HG03342 (cell line): Measurements from ENCODE around the gene SIL1.

Experiments used
- ATAC-seq: cut with Tn5 transposase; IDR thresholded peaks from one replicate; pipeline ENCODE4 v1.9.1; 2021; ENCODE audit warnings: mild to moderate bottlenecking, moderate library complexity; ENCODE audit not compliant: unreplicated experiment

Gene SIL1

GRCh38 chr5:138986186-138986800 lies 211.9 kb downstream of the SIL1 start:
- ATAC-seq = no peak

- ATAC-seq = no peak
Observed at GRCh38 chr5:138985683-138986082, 212.5 kb downstream of the SIL1 start.

- no peak for ATAC-seq
Observed at GRCh38 chr5:138985256-138985655, 212.9 kb downstream of the SIL1 start.

- ATAC-seq = no peak
Observed at GRCh38 chr5:138983984-138984383, 214.2 kb downstream of the SIL1 start.

GRCh38 chr5:138981586-138981985 lies 216.6 kb downstream of the SIL1 start:
- ATAC-seq = no peak

- no peak for ATAC-seq
Observed at GRCh38 chr5:138981131-138981530, 217.0 kb downstream of the SIL1 start.

- ATAC-seq = no peak
Observed at GRCh38 chr5:138980441-138980840, 217.7 kb downstream of the SIL1 start.

- ATAC-seq = no peak
Observed at GRCh38 chr5:138979684-138980280, 218.4 kb downstream of the SIL1 start.

- ATAC-seq = no peak
Observed at GRCh38 chr5:138978581-138978980, 219.6 kb downstream of the SIL1 start.

- ATAC-seq = no peak
Observed at GRCh38 chr5:138978080-138978479, 220.1 kb downstream of the SIL1 start.

- no peak for ATAC-seq
Observed at GRCh38 chr5:138975098-138975847, 222.9 kb downstream of the SIL1 start.

GRCh38 chr5:138974227-138975063 lies 223.7 kb downstream of the SIL1 start:
- no peak for ATAC-seq

- no peak for ATAC-seq
Observed at GRCh38 chr5:138972836-138973235, 225.3 kb downstream of the SIL1 start.

GRCh38 chr5:138972230-138972629 lies 225.9 kb downstream of the SIL1 start:
- no peak for ATAC-seq

GRCh38 chr5:138969323-138970002 lies 228.7 kb downstream of the SIL1 start:
- no peak for ATAC-seq

GRCh38 chr5:138968601-138969000 lies 229.6 kb downstream of the SIL1 start:
- no peak for ATAC-seq

GRCh38 chr5:138967791-138968448 lies 230.2 kb downstream of the SIL1 start:
- no peak for ATAC-seq

- no peak for ATAC-seq
Observed at GRCh38 chr5:138966236-138966985, 231.8 kb downstream of the SIL1 start.

- no peak for ATAC-seq
Observed at GRCh38 chr5:138965626-138966025, 232.5 kb downstream of the SIL1 start.
